ENCODE measurements around the gene FAM163B.

Gene FAM163B

GRCh38 chr9:133609311-133610098 is at the start of gene FAM163B:
FAM163B (minus strand) TSS chr9:133609389; CDS start chr9:133580223, 29,166 bp downstream.
- peak; percentile 73 for DNase-seq

- DNase-seq, result no peak
These were observed 48.0 kb upstream of the FAM163B start for GRCh38 chr9:133657120-133657661.

GRCh38 chr9:133656211-133657119 is 47.3 kb upstream of the FAM163B start:
- DNase-seq, result no peak

- DNase-seq, result no peak
These were observed 46.5 kb upstream of the FAM163B start for GRCh38 chr9:133655701-133656100.

GRCh38 chr9:133654736-133655657 is 45.8 kb upstream of the FAM163B start:
- DNase-seq, result no peak

GRCh38 chr9:133653638-133654037 is 44.4 kb upstream of the FAM163B start:
- DNase-seq, result no peak

- DNase-seq, result no peak
These were observed 40.8 kb upstream of the FAM163B start for GRCh38 chr9:133650026-133650425.

- DNase-seq, result no peak
These were observed 40.0 kb upstream of the FAM163B start for GRCh38 chr9:133649194-133649593.

GRCh38 chr9:133647765-133648469 is 38.7 kb upstream of the FAM163B start:
- DNase-seq, result no peak

GRCh38 chr9:133647148-133647547 is 38.0 kb upstream of the FAM163B start:
- no peak for DNase-seq

GRCh38 chr9:133645021-133645765 is 36.0 kb upstream of the FAM163B start:
- DNase-seq, result no peak

GRCh38 chr9:133643978-133644760 is 35.0 kb upstream of the FAM163B start:
- DNase-seq, result no peak

GRCh38 chr9:133643362-133643755 is 34.2 kb upstream of the FAM163B start:
- DNase-seq, result no peak

- no peak for DNase-seq
These were observed 33.6 kb upstream of the FAM163B start for GRCh38 chr9:133642708-133643361.

- DNase-seq, result no peak
These were observed 32.8 kb upstream of the FAM163B start for GRCh38 chr9:133641861-133642595.

GRCh38 chr9:133641396-133641655 is 32.1 kb upstream of the FAM163B start:
- no peak for DNase-seq

- no peak for DNase-seq
These were observed 31.6 kb upstream of the FAM163B start for GRCh38 chr9:133640580-133641395.

- no peak for DNase-seq
These were observed 31.0 kb upstream of the FAM163B start for GRCh38 chr9:133640160-133640559.

Measured in activated CD8-positive, alpha-beta memory T cell treated with anti-CD3 and anti-CD28 coated beads, Interleukin-2, amount 50 U/mL, for 48 hours (primary cell).